Neural crest cell (in vitro differentiated cells): ENCODE data around the gene SEPTIN8. TPM values are rescaled to one million over a fixed set of nuclear protein-coding genes. Genes with fewer than 3 reads are reported as not detected.

Experiments
- DNase-seq: peaks from one replicate; pipeline ENCODE4 v3.0.0; 2021; ENCODE audit warnings: low read depth, mixed read lengths, low spot score
- H3K27ac Mint-ChIP-seq: one replicate; pipeline ENCODE4 v1.8.0; 2021; ENCODE audit warnings: mild to moderate bottlenecking, mixed read lengths; ENCODE audit not compliant: unreplicated experiment
- H3K27me3 Mint-ChIP-seq: 2 replicates; pipeline ENCODE4 v1.8.0; 2021; ENCODE audit warnings: low read depth, mild to moderate bottlenecking, mixed read lengths
- H3K36me3 Mint-ChIP-seq: 2 replicates; pipeline ENCODE4 v1.8.0; 2021; ENCODE audit warnings: low read depth, mild to moderate bottlenecking, mixed read lengths
- H3K4me1 Mint-ChIP-seq: 2 replicates; pipeline ENCODE4 v1.8.0; 2021; ENCODE audit warnings: mixed read lengths
- H3K4me3 Mint-ChIP-seq: one replicate; pipeline ENCODE4 v1.8.0; 2021; ENCODE audit warnings: mild to moderate bottlenecking, mixed read lengths
- H3K9me3 Mint-ChIP-seq: 2 replicates; pipeline ENCODE4 v1.8.0; 2021; ENCODE audit warnings: mixed read lengths
- CTCF ChIP-seq: fragments of 200-600 bp; sonication (generic); conservative IDR thresholded peaks from 2 replicates; pipeline ENCODE4 v1.5.0; 2021; ENCODE audit warnings: antibody characterized with exemption, mild to moderate bottlenecking
- total RNA-seq: library from RNA; stranded (reverse); gene quantifications from 2 replicates; pipeline ENCODE4 v1.2.1, GENCODE V29; 2021

The SEPTIN8 gene
- total RNA-seq, 1 donor from 2014 or later: 71.1 TPM

GRCh38 chr5:132824426-132824825 is 47.4 kb upstream of the SEPTIN8 start:
- H3K4me3 Mint-ChIP-seq: no peak overlapping the region
- no peak for TF ChIP-seq CTCF

GRCh38 chr5:132823481-132824050 is 46.5 kb upstream of the SEPTIN8 start:
- Mint-ChIP-seq H3K4me1 (peaks cover 27% of the 10 kb centered on the region), H3K36me3 (no peaks in the 10 kb centered on the region), H3K9me3 (no peaks in the 10 kb centered on the region), H3K27me3 (peaks cover 57% of the 10 kb centered on the region), H3K4me3 (peak overlapping the region; percentile 57), H3K27ac (no peak overlapping the region)
- TF ChIP-seq CTCF: no peak
- no peak for DNase-seq

More at GRCh38 chr5:132824426-132824825, 47.4 kb upstream of the SEPTIN8 start:
- Mint-ChIP-seq H3K27ac (no peak overlapping the region), H3K9me3 (no peaks in the 10 kb centered on the region), H3K4me1 (peaks cover 32% of the 10 kb centered on the region), H3K36me3 (no peaks in the 10 kb centered on the region), H3K27me3 (peaks cover 57% of the 10 kb centered on the region)
- no peak for DNase-seq

GRCh38 chr5:132822650-132823480 is 45.8 kb upstream of the SEPTIN8 start:
- peak overlapping the region; percentile 57 for H3K4me3 Mint-ChIP-seq
- TF ChIP-seq CTCF: no peak
- H3K4me1 Mint-ChIP-seq: peaks cover 27% of the 10 kb centered on the region
- H3K36me3 Mint-ChIP-seq: no peaks in the 10 kb centered on the region
- H3K27ac Mint-ChIP-seq: no peak overlapping the region
- no peaks in the 10 kb centered on the region for H3K9me3 Mint-ChIP-seq
- no peak for DNase-seq
- peaks cover 53% of the 10 kb centered on the region for H3K27me3 Mint-ChIP-seq

GRCh38 chr5:132821791-132822190 is 44.8 kb upstream of the SEPTIN8 start:
- Mint-ChIP-seq H3K27ac (peak overlapping the region; percentile 40), H3K4me1 (peaks cover 23% of the 10 kb centered on the region), H3K4me3 (peak overlapping the region; percentile 60), H3K36me3 (no peaks in the 10 kb centered on the region), H3K9me3 (no peaks in the 10 kb centered on the region), H3K27me3 (peaks cover 50% of the 10 kb centered on the region)
- DNase-seq: no peak
- TF ChIP-seq CTCF: no peak

GRCh38 chr5:132821350-132821749 is 44.3 kb upstream of the SEPTIN8 start:
- H3K9me3 Mint-ChIP-seq: no peaks in the 10 kb centered on the region
- DNase-seq: no peak
- peaks cover 23% of the 10 kb centered on the region for H3K4me1 Mint-ChIP-seq
- peak overlapping the region; percentile 60 for H3K4me3 Mint-ChIP-seq
- no peaks in the 10 kb centered on the region for H3K36me3 Mint-ChIP-seq
- H3K27ac Mint-ChIP-seq: peak overlapping the region; percentile 40
- TF ChIP-seq CTCF: no peak
- H3K27me3 Mint-ChIP-seq: peaks cover 50% of the 10 kb centered on the region
